Measurements from ENCODE around the gene PTPN4. TPM values are rescaled to one million over a fixed set of nuclear protein-coding genes. Genes with fewer than 3 reads are reported as not detected.

The PTPN4 gene
- total and polyA plus RNA-seq, 2 donors (not counting 3 experiments of a cell fraction or from before 2014, with no cell fraction given) = 6.8 to 29.6 TPM

DNA sequence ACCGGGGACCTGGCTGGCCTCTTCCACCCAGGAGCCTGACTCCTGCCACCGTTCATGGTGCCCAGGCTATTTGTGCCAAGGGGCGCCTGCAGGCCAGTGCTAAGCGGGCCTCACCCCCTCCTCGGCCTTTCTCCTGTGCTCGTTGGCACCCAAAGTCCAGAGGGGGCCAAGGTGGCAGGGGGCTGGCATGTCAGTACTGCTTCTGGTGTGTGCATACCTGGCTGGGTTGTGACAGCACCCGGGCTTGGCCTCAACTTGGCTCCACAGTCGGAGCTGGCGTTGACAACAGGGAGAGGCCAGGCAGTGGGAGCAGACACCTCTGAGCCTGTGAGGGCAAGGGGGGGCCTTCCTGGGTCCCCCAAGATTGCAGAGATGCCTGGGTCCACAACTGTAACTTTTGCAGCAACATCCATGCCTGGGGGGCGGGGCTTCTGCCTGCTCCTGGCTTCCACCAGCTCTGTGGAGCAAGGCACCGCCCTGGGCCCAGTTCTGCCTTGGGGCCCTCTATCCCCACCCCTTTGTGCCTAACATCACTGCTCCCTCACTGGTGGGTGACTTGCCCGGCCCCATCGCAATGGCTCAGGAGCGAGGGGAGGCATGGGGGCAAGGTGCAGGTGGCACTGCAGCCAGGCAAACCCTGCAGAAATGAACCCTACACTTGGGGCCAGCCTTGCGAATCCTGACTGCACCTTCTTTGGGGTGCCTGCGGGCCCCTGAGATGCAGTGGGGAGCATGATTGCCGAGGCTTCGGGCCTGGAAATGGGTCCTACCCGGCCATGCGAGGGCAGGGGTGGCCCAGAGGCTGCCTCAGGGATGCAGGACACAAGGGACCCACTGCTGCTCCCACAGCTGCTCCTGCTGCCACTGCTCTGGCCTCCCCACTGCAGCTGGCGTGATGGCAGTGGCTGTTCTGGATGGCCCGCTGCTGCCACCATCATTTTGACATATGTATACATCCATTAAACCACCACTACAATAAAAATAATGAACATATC is 35.9 kb downstream of the PTPN4 start:
- FAIRE-seq (no peak), DNase-seq (ENCODE audit: low read depth, low spot score) (no peak)
- Histone ChIP-seq H3K79me2 (ENCODE audit: control insufficient read depth, insufficient read depth, low read length) (peaks cover 1% of the 10 kb centered on the region), H3K27ac (ENCODE audit: insufficient read depth, low read depth, low read length) (no peak overlapping the region), H3K9ac (replicated peaks; ENCODE audit: extremely low read depth, insufficient read depth, low read length) (no peak overlapping the region), H3K27me3 (ENCODE audit: control insufficient read depth in 2 of 2, insufficient read depth in 2 of 2, low read length in 2 of 2) (no peaks in the 10 kb centered on the region), H3K4me1 (ENCODE audit: control insufficient read depth, extremely low read depth, insufficient read depth, low read length) (no peaks in the 10 kb centered on the region), H3K9me3 (replicated peaks; ENCODE audit: control insufficient read depth, insufficient read depth, low read length) (no peaks in the 10 kb centered on the region), H3K4me3 (replicated peaks in 1 of 3; ENCODE audit: insufficient read depth in 1 of 3, low read depth in 1 of 3, low read length in 3 of 3) (no peak overlapping the region), H3K36me3 (ENCODE audit: control insufficient read depth in 2 of 2, extremely low read depth in 1 of 2, insufficient read depth in 2 of 2, low read length in 2 of 2) (peaks cover 0 to 4% of the 10 kb centered on the region in 2 experiments), H3K9me1 (replicated peaks; ENCODE audit: control insufficient read depth, extremely low read depth, insufficient read depth, low read length) (peaks cover 3% of the 10 kb centered on the region), H2AFZ (ENCODE audit: low read depth, low read length) (no peak overlapping the region), H4K20me1 (replicated peaks; ENCODE audit: control insufficient read depth, extremely low read depth, insufficient read depth, low read length) (no peaks in the 10 kb centered on the region), H3K4me2 (ENCODE audit: insufficient read depth, low read length) (no peak overlapping the region)
- dilution Hi-C loops (cut with MboI; ENCODE audit: extremely low pct_ligation_motif_present, low sequenced_read_pairs) (no loop called here), intact Hi-C loops (cut with micrococcal nuclease) (no loop called here)
- BruUV-seq (replicated peaks) = no TSS peak
- TF ChIP-seq, protein P1, sequence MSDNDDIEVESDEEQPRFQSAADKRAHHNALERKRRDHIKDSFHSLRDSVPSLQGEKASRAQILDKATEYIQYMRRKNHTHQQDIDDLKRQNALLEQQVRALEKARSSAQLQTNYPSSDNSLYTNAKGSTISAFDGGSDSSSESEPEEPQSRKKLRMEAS (IDR thresholded peaks at IDR 0.05; ENCODE audit: insufficient read depth, insufficient read length) = no peak
- TF ChIP-seq JUN (IDR thresholded peaks at IDR 0.05; ENCODE audit: borderline replicate concordance, insufficient read depth, insufficient read length, low read depth) = no peak
- TF ChIP-seq POLR2A (IDR thresholded peaks at IDR 0.05; ENCODE audit: low read depth, low read length) = no peak
- TF ChIP-seq, protein P2, sequence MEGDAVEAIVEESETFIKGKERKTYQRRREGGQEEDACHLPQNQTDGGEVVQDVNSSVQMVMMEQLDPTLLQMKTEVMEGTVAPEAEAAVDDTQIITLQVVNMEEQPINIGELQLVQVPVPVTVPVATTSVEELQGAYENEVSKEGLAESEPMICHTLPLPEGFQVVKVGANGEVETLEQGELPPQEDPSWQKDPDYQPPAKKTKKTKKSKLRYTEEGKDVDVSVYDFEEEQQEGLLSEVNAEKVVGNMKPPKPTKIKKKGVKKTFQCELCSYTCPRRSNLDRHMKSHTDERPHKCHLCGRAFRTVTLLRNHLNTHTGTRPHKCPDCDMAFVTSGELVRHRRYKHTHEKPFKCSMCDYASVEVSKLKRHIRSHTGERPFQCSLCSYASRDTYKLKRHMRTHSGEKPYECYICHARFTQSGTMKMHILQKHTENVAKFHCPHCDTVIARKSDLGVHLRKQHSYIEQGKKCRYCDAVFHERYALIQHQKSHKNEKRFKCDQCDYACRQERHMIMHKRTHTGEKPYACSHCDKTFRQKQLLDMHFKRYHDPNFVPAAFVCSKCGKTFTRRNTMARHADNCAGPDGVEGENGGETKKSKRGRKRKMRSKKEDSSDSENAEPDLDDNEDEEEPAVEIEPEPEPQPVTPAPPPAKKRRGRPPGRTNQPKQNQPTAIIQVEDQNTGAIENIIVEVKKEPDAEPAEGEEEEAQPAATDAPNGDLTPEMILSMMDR (IDR thresholded peaks at IDR 0.05; ENCODE audit: extremely low read depth in 1 of 2, insufficient read depth in 1 of 2, low read depth in 1 of 2, low read length in 2 of 2) = no peak
- no peak for TF ChIP-seq GATA2 (IDR thresholded peaks at IDR 0.05; ENCODE audit: insufficient read depth, insufficient read length, low read depth, low read length)
- no peak for TF ChIP-seq FOS (IDR thresholded peaks at IDR 0.05; ENCODE audit: borderline replicate concordance, insufficient read depth, low read length)
- TF ChIP-seq MYC (IDR thresholded peaks at IDR 0.05; ENCODE audit: low read depth, low read length) = no peak
- no peak for TF ChIP-seq EZH2 (IDR thresholded peaks at IDR 0.05; ENCODE audit: borderline replicate concordance, low read depth, low read length, severe bottlenecking)
- TF ChIP-seq POLR2AphosphoS5 (IDR thresholded peaks at IDR 0.05; ENCODE audit: insufficient read depth, low read depth, low read length) = no peak
- CTCF ChIA-PET = interaction anchor here (0.7 to 2.0 kb wide), 2 partner anchors 8 to 26 kb away, joined by 3 to 6 read pairs; no protein-coding TSS in a partner anchor
- POLR2A ChIA-PET = no interaction called here
